Right kidney (tissue), 9 donors: ENCODE data around the gene OR4D10.
"Not testable (repeated sequence)": the region's sequence is repeated elsewhere in the genome, so short reads cannot be mapped to it uniquely, and the experiment has no call there.

Experiments
- DNase-seq: peaks from one replicate; pipeline ENCODE4 v3.0.0-alpha.2; 2016
- long read RNA-seq, 8 donors: transcript quantifications; one replicate each; lab custom pipeline, GENCODE V29; 2026

The OR4D10 gene
- long read RNA-seq, donor 1: 0 reads
- long read RNA-seq, donor 2: 0 reads
- long read RNA-seq, donor 3: 0 reads
- long read RNA-seq, donor 4: 0 reads
- long read RNA-seq, donor 5: 0 reads
- long read RNA-seq, donor 6: 0 reads
- long read RNA-seq, donor 7: 0 reads
- long read RNA-seq, donor 8: 0 reads

DNA sequence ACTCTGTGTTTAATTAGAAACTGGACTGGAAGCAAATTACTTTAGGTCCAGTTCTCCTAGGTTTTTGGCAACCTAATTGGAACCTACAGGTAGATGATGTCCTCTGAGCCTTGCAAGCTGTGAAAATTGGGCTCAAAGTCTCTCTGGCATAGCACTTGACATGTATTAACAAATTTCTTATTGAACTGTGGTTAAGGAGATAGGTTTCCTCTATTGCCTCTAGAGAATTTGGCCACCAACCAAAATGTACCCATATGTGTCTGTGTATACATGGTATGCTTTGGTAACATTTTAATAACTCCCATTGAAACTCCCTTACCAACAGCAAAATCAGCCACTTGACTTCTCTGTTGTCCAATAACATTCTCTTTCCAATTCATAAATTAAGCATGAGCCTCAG is at the start of gene OR4D10:
TSS of gene OR4D10 (plus strand) at position 301 of the 400 bp plus-strand sequence. CDS start 4,115 bp downstream, outside the sequence.
- no peak for DNase-seq

DNA sequence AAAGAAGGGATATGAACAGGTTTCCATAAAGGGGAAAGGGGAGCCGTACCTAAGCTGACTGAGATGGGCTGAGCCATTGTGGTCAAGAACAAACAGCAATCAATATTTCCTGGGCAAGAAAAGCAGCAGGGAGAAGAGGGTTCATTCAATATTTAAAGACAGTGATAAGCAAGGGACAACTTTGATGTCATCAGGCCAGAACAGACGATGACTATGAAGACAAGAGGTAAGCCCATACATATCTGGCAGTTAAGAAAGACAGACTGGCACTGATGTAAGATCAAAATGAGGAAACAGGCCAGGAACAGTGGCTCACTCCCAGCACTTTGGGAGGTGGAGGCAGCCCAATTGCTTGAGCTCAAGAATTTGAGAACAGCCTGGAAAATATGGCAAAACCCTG is 49.3 kb upstream of the OR4D10 start:
- DNase-seq: no peak

DNA sequence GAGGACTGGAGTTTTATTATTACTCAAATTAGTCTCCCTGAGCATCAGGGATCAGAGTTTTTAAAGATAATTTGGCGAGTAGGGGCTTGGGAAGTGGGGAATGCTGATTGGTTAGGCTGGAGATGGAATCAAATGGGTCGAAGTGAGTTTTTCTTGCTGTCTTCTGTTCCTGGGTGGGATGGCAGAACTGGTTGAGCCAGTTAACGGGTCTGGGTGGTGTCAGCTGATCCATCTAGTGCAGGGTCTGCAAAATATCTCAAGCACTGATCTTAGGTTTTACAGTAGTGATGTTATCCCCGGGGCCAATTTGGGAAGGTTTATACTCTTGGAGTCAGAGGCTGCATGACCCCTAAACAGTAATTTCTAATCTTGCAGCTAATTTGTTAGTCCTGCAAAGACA is 48.0 kb upstream of the OR4D10 start:
- no peak for DNase-seq

DNA sequence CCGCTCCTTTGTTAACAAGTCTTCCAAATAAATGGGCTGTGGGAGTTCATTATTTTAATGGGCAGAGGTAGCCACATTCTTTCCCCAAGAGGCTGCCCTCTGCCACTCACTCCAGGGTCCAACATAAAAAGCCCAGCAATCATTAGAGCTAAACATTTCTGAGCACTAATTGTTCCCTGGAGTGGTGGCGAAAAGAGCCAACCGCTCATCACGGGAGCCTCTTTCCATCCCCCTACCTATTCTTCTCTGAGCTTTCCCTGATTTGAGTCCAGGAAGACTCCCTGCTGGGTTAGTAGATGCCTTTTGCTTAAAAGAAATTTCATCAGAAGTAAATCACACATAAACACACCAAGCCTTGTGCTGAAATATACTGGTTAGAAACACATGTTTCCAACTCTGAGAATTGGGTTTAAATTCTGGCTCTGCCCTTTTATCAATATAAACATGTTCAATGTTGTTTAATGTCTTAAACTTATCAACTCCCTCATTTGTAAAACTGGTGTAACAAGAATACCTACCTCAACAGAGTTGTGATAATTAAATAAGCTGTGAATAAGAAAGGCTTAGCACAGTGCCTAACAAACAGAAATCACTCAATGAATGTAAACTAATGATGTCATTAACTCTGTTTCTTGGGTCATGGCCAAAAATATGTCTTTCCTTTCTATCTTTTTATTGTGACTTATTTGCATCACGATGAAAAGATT is 46.6 kb upstream of the OR4D10 start, which contains the start of gene OR5A2:
TSS of gene OR5A2 (minus strand) at position 53 of the 707 bp plus-strand sequence. CDS start 3,460 bp downstream, outside the sequence.
- DNase-seq: no peak

DNA sequence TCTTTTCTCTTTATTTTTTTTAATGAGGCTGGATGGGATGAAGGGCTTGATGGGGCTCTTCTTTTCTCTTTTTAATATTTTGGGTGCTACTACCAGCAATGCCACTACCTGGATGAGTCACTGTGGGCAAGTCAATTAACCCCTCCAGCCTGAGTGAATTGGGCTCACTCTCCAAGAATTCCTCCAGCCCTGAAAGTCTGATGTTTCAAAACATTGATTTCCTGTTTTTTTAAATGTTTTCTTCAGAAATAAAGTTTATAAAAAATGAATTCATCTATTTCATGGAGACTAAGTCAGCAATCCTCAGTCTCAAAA is 46.1 kb upstream of the OR4D10 start:
- no peak for DNase-seq

DNA sequence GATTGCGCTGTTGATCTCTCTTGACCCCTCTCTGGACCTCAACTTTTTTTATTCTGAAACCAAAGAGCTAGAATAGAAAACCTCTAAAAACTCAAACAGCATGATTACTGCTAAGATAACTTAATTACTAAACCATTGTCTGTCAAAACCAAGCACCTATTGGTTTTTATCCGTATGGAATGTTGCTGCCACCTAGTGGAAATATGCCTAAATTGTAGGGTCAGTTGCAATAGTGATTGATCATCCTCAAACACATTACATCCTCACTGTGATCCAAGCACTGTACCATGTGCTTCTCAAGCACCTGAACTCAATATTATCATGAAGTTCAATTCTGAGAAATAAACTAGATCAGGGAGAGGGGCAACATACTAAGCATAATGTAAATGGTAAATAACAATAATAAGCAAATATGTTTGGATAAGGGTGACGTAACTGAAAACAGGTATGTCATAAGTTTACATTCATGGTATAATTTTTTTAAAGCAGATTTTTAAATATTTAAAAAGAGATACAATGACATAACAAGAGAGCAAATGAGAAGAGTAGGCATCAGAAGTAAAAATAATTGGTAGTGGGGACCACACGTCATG is 43.1 kb upstream of the OR4D10 start:
- DNase-seq: no peak

DNA sequence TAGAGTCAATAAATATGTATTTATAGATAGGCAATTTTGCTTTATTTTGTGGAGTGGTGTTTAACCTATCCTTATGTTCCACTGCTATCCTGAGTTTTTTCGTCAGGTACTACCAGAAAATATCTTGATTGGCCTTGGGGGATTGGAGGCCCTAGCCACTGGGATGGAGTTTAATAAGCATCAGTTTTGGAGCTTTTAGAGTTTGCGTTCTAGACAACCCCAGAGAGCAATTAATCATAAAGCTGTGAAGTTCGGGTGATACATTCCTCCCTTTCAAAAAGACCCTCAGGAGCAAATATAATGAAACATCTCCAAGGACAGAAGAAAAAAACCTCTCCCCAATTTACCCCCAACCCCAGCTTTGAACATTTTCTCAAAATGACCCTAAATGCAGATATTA is 36.9 kb upstream of the OR4D10 start, which contains the start of gene OR5A1:
TSS of gene OR5A1 (plus strand) at position 301 of the 400 bp plus-strand sequence. CDS start 6,700 bp downstream, outside the sequence.
- no peak for DNase-seq

DNA sequence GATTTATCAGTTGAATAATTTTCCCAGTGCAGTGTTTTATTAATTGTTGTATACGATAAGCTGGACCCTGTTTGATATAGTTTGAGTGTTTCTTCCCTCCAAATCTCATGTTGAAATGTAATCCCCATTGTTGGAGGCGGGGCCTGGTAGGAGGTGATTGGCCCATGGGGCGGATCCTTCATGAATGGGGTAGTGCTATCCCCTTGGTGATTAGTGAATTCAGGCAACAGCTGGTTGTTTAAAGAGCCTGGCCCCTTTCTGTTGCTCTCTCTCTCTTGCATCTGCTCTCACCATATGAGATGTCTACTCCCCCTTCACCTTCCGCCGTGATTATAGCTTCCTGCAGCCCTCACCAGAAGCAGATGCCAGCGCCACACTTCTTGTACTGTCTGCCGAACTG is 35.3 kb upstream of the OR4D10 start:
- no peak for DNase-seq

DNA sequence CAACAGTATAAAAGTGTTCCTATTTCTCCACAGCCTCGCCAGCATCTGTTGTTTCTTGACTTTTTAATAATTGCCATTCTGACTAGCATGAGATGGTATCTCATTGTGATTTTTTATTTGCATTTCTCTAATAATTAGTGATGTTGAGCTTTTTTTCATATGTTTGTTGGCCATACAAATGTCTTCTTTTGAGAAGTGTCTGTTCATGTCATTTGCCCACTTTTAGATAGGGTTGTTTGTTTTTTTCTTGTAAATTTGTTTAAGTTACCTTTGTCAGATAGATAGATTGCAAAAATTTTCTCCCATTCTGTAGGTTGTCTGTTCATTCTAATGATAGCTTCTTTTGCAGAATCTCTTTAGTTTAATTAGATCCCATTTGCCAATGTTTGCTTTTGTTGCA is 27.5 kb upstream of the OR4D10 start:
- not testable (repeated sequence) for DNase-seq

DNA sequence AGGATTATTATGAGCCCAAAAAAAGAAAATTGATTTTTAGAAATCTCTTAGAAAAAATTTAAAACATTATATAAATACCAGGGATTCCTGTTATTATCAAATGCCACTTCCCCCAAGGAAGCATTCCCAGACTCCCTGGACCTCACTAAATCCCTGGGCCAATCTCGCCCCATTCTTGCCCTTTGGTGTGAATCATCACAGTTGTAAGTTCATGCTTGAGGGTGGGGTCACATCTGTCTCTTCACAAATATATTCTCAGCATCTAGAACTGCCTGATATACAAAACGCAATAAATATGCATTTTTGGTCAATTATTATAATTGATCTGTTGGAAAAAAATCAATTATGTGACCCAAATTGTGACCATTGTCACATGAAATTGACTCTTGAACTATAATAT is 24.6 kb upstream of the OR4D10 start:
- no peak for DNase-seq

DNA sequence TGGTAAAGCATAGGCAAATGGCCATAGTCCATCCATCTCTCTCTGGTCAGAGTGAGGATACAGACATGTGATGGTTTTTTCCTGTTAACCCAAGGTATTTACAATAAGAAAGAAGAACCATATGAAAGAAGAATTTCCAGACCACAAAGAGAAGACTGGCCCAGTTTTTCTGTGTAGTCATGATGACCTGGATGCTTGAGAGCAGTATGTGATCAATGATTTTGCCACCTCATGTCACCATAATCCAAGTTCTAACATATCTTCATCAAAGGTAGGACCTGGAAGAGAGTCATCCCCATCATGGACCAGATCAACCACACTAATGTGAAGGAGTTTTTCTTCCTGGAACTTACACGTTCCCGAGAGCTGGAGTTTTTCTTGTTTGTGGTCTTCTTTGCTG is 16.5 kb upstream of the OR4D10 start, which contains the start of gene OR4D6:
TSS of gene OR4D6 (plus strand) at position 301 of the 400 bp plus-strand sequence. CDS start at position 301, 0 bp downstream.
- DNase-seq: no peak

DNA sequence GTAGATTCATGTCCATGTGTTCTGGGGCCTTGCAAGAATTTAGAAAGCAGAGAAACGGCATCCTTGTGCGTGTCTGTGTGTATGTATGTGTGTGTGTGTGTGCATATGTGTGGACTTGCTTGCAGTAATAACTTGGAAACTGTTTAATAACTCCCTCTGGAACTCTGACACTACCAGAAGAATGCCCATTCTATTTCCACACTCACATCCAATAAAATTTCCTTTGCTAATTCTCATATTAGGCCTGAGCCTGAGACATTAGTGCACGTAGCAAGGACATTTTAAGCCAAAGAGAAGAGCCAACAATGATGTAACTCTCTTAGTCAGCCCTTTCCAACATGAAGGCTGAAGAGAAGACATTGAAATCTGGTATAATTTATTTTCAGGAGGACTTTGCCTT is 13.2 kb upstream of the OR4D10 start:
- no peak for DNase-seq

DNA sequence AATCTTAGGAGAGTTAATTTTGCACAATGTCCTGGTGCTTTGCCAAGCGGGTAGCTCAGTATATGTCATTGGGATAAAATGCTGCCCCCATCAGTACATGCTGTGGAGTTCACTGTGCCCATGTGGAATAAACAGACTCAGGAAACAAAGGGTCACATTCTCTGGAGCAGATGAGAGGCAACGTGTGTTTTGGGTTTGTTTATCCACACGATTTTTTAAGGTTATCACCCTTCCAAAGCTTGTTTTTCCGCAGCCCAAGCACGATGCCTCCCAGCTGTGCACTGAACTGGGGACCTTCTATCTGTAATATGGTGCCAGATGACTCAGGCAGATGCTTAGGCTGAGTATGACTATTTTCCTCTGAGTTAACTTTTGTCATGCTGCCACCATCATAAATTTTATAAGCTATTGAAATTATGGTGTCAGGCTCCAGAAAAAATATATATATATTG is 9.9 kb upstream of the OR4D10 start:
- peak; percentile 9 for DNase-seq

DNA sequence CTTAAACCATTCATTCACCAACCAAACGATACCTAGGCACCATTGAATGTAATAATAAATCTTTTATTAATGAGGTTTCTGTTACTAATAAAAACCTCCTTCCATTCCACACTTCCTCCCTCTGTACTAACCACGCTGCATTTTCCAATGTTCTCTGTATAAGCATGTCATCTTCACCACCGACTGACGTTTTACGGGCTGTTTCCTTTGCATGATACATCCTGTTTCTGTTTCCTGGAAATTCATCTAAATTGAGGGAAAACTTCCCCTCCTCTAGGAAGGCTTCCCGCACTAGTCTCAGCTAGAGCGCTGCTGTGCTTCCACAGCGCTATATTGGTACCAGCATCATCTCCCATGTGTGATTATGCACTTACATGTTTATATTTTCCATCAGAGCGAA is 2.1 kb downstream of the OR4D10 start:
- DNase-seq: no peak

DNA sequence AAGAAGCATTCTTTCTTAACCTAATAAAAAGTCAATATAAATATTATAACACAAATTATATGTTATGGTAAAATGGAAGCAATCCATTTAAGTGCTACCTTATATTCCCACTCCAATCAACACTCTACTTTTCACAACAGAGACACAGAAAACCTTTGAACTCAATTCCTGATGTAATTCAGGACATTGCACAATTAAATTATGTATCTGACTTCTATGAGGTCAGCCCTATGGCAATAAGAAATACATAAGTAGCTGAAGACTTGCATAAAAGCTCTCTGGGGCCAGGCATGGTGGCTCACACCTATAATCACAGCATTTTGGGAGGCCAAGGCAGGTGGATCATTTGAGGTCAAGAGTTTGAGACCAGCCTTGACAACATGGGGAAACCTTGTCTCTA is 6.8 kb downstream of the OR4D10 start:
- DNase-seq: no peak

DNA sequence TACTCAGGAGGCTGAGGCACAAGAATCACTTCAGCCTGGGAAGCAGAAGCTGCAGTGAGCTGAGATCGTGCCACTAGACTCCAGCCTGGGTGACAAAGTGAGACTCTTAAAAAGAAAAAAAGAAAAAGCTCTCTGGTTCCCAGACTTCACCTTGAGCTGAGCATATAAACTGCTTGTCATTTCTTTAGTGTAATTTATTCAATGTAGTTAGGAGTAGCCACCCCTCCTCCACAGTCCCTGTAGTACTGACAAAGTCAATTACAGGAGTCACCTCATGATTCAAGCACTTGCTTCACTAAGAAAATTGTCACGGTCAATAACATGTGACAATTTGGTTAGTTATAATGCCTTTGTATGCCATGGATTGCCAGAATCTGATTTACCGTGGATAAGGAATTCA is 7.2 kb downstream of the OR4D10 start:
- DNase-seq: no peak

DNA sequence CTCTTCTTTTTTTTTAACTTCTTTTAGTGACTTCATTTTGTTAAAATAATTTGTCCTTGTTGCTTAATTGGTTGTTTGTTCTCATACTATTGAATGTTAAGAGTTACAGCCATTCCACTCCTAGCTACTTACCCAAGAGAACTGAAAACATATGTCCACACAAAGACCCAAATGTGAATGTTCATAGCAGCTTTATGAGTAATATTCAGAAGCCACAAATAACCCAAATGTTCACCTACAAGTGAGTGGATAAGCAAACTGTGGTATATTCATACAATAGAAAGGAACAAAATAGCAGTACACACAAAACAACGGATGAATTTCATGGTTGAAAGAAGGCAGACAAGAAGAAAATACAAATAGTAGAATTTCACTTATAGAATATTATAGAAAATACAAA is 28.8 kb downstream of the OR4D10 start:
- DNase-seq: no peak

DNA sequence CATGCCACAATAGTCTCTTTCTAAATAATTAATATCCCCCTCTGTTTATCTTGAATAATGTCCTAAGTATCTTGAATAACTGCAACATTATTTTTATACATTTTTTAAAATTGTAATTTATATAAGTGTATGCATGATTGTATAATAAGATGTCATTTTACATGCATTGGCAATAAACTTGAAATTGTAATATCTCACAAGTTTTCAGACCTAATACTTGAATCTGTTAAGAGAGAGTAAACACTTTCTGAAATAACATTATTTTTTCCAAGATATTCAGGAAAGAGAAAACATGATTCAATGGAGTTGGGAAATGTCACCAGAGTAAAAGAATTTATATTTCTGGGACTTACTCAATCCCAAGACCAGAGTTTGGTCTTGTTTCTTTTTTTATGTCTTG is 30.2 kb downstream of the OR4D10 start, which contains the start of gene OR4D11:
TSS of gene OR4D11 (plus strand) at position 301 of the 400 bp plus-strand sequence. CDS start at position 301, 0 bp downstream.
- DNase-seq: no peak

DNA sequence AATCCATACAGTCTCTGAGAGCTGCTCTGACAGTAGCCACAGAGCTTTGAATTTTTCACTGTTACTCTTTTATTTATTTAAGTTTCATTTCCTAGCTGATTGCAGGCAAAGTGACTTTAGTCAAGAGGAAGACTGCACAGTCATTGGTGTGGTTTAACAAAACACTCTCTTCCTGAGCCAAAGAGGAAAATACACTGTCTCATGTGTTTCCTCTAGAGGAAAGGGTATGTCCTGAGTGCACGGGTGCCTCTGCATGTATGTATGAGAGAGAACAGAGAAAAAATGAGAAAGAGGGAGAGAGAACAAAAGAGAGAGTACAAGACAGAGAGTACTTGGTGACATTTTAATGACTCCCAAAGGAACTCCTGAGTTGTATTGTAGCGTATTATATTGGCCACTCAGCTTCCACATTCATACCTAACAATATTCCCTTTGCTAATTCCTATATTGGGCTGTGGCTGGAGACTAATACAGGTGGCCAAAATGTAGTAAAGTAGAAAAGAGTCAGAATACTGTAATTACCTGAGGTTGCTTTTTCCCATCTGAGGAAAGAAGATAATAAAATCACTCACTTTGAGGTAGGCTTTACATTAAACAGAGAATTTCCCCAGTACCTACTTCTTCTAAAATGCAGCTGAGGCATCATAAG is 38.0 kb downstream of the OR4D10 start, which contains the start of gene OR4D9:
TSS of gene OR4D9 (plus strand) at position 599 of the 649 bp plus-strand sequence. CDS start 3,374 bp downstream, outside the sequence.
- DNase-seq: no peak

DNA sequence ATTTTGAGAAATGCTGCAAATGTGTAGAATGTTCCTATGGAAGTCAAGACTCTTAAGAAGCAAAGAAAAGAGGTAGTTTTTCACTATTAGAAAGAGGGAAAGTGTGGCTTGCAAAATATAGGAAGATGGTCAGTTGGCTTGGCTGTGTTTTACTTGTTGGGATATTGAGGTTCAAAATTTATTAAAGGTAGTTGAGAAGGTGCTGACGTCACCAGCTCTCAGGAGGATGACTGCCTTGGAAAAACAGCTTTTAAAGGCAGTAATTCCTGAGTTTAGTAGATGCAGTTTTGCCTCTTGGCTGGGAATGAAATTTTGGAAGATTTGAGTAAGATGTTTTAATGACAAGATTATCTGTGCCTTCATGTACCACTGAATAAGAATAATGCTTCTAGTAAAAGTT is 38.6 kb downstream of the OR4D10 start:
- DNase-seq: no peak

DNA sequence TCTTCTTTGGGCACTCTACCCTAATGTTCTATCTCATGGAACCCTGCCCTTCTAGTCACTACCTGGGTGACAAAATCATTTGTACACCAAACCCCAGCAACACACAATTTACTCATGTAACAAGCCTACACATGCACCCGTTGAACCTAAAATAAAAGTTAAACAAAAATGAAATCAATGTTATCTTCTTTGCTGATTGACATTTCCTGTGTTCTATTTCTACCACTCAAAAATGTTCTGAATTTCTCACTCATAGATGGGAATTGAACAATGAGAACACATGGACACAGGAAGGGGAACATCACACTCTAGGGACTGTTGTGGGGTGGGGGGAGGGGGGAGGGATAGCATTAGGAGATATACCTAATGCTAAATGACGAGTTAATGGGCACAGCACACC is 47.0 kb downstream of the OR4D10 start:
- DNase-seq: not testable (repeated sequence)

DNA sequence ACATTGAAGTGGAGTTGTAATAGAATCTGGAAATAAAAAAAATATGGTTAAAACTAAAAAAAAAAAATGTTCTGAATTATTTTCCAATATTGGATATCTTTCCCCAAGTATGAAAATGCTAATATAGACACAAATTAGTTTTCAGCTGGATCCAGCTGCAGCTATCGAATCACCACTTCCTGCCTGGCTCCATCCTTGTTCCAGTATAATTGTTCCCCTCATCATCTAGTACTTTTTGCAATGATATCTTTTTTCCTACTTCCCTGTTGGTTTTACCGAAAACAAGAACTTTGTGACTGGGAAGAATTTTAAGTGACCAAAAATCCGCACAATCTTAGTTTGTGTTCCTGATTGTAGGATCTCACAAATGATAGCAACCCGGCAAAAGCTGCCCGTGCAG is 47.6 kb downstream of the OR4D10 start:
- DNase-seq: no peak

DNA sequence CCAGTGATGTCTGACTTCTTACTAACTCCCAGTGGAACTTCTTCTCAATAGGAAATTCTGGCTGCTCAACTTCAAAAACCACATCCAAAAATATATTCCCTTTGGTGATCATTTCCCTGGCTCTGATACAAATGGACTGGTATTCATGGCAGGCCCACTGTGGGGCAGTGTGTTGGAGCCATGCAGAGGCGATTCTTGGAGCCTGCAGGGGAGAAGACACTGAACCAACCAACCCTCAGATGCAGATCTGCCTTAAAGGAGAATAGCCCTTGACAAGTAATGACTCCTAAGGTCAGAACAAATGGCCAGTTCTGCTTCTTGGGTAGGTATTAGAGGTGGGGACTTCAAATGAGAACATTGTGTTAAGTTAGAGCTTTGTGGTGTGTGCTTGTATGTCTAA is 50.4 kb downstream of the OR4D10 start:
- DNase-seq: no peak
